Activated CD8-positive, alpha-beta T cell treated with anti-CD3 and anti-CD28 coated beads for 36 hours (primary cell): ENCODE data around the gene PSMD1. TPM values are rescaled to one million over a fixed set of nuclear protein-coding genes. Genes with fewer than 3 reads are reported as not detected.
"Not testable (repeated sequence)": the region's sequence is repeated elsewhere in the genome, so short reads cannot be mapped to it uniquely, and the experiment has no call there.

Experiments
- ATAC-seq: fragments of 200-7000 bp; cut with Tn5 transposase; one replicate; pipeline ENCODE4 v1.10.0; 2021; ENCODE audit warnings: mild to moderate bottlenecking, moderate library complexity
- CTCF ChIA-PET: fragments of 350-600 bp; sonication (Branson Sonifier 250); formaldehyde crosslinking; loops from one replicate; lab custom pipeline; 2021; ENCODE audit warnings: antibody characterized with exemption; lab: Charles Lee
- POLR2A ChIA-PET: fragments of 350-600 bp; sonication (Branson Sonifier 250); formaldehyde crosslinking; loops from one replicate; lab custom pipeline; 2021; ENCODE audit warnings: antibody characterized with exemption; lab: Charles Lee
- DNase-seq: peaks from one replicate; pipeline ENCODE4 v3.0.0-alpha.2; 2020
- H3K27ac Mint-ChIP-seq: one replicate; pipeline ENCODE4 v1.8.0; 2021; ENCODE audit warnings: mild to moderate bottlenecking, mixed read lengths
- H3K27me3 Mint-ChIP-seq: one replicate; pipeline ENCODE4 v1.8.0; 2021; ENCODE audit warnings: mixed read lengths
- H3K36me3 Mint-ChIP-seq: one replicate; pipeline ENCODE4 v1.8.0; 2021; ENCODE audit warnings: low read depth, mixed read lengths
- H3K4me1 Mint-ChIP-seq: one replicate; pipeline ENCODE4 v1.8.0; 2021; ENCODE audit warnings: low read depth, mixed read lengths
- H3K4me3 Mint-ChIP-seq: one replicate; pipeline ENCODE4 v1.8.0; 2021; ENCODE audit warnings: mild to moderate bottlenecking, moderate library complexity, mixed read lengths
- H3K9me3 Mint-ChIP-seq: one replicate; pipeline ENCODE4 v1.8.0; 2021; ENCODE audit warnings: mixed read lengths
- CTCF ChIP-seq: fragments of 200-600 bp; IDR thresholded peaks from one replicate; pipeline ENCODE4 v1.8.0; 2022; ENCODE audit warnings: antibody characterized with exemption, mild to moderate bottlenecking
- intact Hi-C: fragments of 100-400 bp; cut with micrococcal nuclease; formaldehyde crosslinking; loops from one replicate; pipeline ENCODE4 v1.10.0; 2022
- total RNA-seq, 2 experiments: library from RNA; stranded (reverse); gene quantifications; one replicate each; pipeline ENCODE4 v1.2.3, GENCODE V29; 2021

The PSMD1 gene
- total RNA-seq, 2 experiments from 2014 or later: 106 to 114 TPM

- TF ChIP-seq CTCF: no peak
- CTCF ChIA-PET: interaction anchor here (1.0 to 1.2 kb wide), 3 partner anchors 71 to 350 kb away, joined by 3 to 4 read pairs (median 3); no protein-coding TSS in a partner anchor
- H3K4me1 Mint-ChIP-seq: peaks cover 12% of the 10 kb centered on the region
- intact Hi-C loops: no loop called here
- no peak overlapping the region for H3K27ac Mint-ChIP-seq
- H3K27me3 Mint-ChIP-seq: no peaks in the 10 kb centered on the region
- POLR2A ChIA-PET: interaction anchor here (0.7 kb wide), 1 partner anchor 134 kb away, joined by 3 read pairs; no protein-coding TSS in a partner anchor
- DNase-seq (no peak), ATAC-seq (no peak)
- no peak overlapping the region for H3K4me3 Mint-ChIP-seq
- no peaks in the 10 kb centered on the region for H3K9me3 Mint-ChIP-seq
- H3K36me3 Mint-ChIP-seq: peaks cover 41% of the 10 kb centered on the region
These were observed 117.6 kb downstream of the PSMD1 start for GRCh38 chr2:231174211-231174651.

- Mint-ChIP-seq H3K4me1 (peaks cover 21% of the 10 kb centered on the region), H3K4me3 (no peak overlapping the region), H3K9me3 (no peaks in the 10 kb centered on the region), H3K36me3 (peaks cover 25% of the 10 kb centered on the region), H3K27me3 (no peaks in the 10 kb centered on the region), H3K27ac (no peak overlapping the region)
- ChIA-PET POLR2A (interaction anchor here (0.6 kb wide), 1 partner anchor 17 kb away, joined by 3 read pairs; no protein-coding TSS in a partner anchor), CTCF (interaction anchor here (1.0 to 1.4 kb wide), 3 partner anchors 51 to 72 kb away, joined by 3 to 5 read pairs (median 3); no protein-coding TSS in a partner anchor)
- DNase-seq: no peak
- no peak for TF ChIP-seq CTCF
- ATAC-seq: no peak
- intact Hi-C loops: no loop called here
These were observed 119.4 kb downstream of the PSMD1 start for GRCh38 chr2:231176066-231176465.

- H3K27me3 Mint-ChIP-seq: no peaks in the 10 kb centered on the region
- peaks cover 21% of the 10 kb centered on the region for H3K36me3 Mint-ChIP-seq
- no peak overlapping the region for H3K27ac Mint-ChIP-seq
- no peaks in the 10 kb centered on the region for H3K9me3 Mint-ChIP-seq
- CTCF ChIA-PET: no interaction called here
- DNase-seq (no peak), ATAC-seq (no peak)
- peaks cover 21% of the 10 kb centered on the region for H3K4me1 Mint-ChIP-seq
- intact Hi-C loops: no loop called here
- TF ChIP-seq CTCF: no peak
- POLR2A ChIA-PET: no interaction called here
- no peak overlapping the region for H3K4me3 Mint-ChIP-seq
These were observed 120.7 kb downstream of the PSMD1 start for GRCh38 chr2:231177156-231178025.

GRCh38 chr2:231178805-231179204 lies 122.1 kb downstream of the PSMD1 start:
- H3K4me3 Mint-ChIP-seq, ATAC-seq, DNase-seq, CTCF ChIA-PET, H3K9me3 Mint-ChIP-seq, POLR2A ChIA-PET, intact Hi-C loops, H3K27me3 Mint-ChIP-seq, H3K27ac Mint-ChIP-seq: not testable (repeated sequence)
- peaks cover 16% of the 10 kb centered on the region for H3K36me3 Mint-ChIP-seq
- peaks cover 21% of the 10 kb centered on the region for H3K4me1 Mint-ChIP-seq

GRCh38 chr2:231181860-231182512 lies 125.3 kb downstream of the PSMD1 start:
- H3K4me1 Mint-ChIP-seq: peaks cover 19% of the 10 kb centered on the region
- no peaks in the 10 kb centered on the region for H3K9me3 Mint-ChIP-seq
- ChIA-PET POLR2A (no interaction called here), CTCF (interaction anchor here (0.6 to 2.1 kb wide), 4 partner anchors 15 to 230 kb away, joined by 3 to 4 read pairs (median 3); no protein-coding TSS in a partner anchor)
- no peaks in the 10 kb centered on the region for H3K36me3 Mint-ChIP-seq
- no peak for DNase-seq
- intact Hi-C loops: no loop called here
- no peak for ATAC-seq
- TF ChIP-seq CTCF: no peak
- H3K27ac Mint-ChIP-seq: no peak overlapping the region
- H3K4me3 Mint-ChIP-seq: no peak overlapping the region
- H3K27me3 Mint-ChIP-seq: no peaks in the 10 kb centered on the region
